SK-N-MC (cell line): Measurements from ENCODE around the gene ADGRG3.

Experiments
- EZH2 ChIP-seq: fragments of 200-600 bp; sonication (generic); IDR thresholded peaks from one replicate; pipeline ENCODE4 v1.6.1; 2017; ENCODE audit warnings: antibody characterized with exemption
- FOXP2 ChIP-seq: optimal IDR thresholded peaks from 2 replicates; pipeline ENCODE3; 2011; ENCODE audit warnings: mild to moderate bottlenecking, moderate library complexity; ENCODE audit not compliant: insufficient read depth; ENCODE audit errors: extremely low read length, control extremely low read depth
- POLR2AphosphoS5 ChIP-seq: IDR thresholded peaks from 2 replicates; pipeline ENCODE4 v1.6.1; 2012; ENCODE audit warnings: mild to moderate bottlenecking, low read depth, low read length, borderline replicate concordance

GRCh38 chr16:57621521-57622271, 46.4 kb upstream of the ADGRG3 start:
- TF ChIP-seq EZH2 (no peak), POLR2AphosphoS5 (no peak), FOXP2 (no peak)
